Endothelial cell of umbilical vein (primary cell): Measurements from ENCODE around the gene LDLRAD3. TPM values are rescaled to one million over a fixed set of nuclear protein-coding genes. Genes with fewer than 3 reads are reported as not detected.

ENCODE experiments used
- BruUV-seq: library from RNA; stranded (reverse); fragments of 400-500 nt; replicated peaks from 2 replicates; lab custom pipeline; 2021; lab: Mats Ljungman, UMichigan
- CTCF ChIA-PET: fragments of 300-600, 350-600 bp; sonication (Branson Sonifier 250); formaldehyde crosslinking; loops from one replicate; lab custom pipeline; 2021; ENCODE audit warnings: antibody characterized with exemption, inconsistent platforms; lab: Charles Lee
- POLR2A ChIA-PET: fragments of 300-600, 350-600 bp; sonication (Branson Sonifier 250); formaldehyde crosslinking; loops from one replicate; lab custom pipeline; 2021; ENCODE audit warnings: antibody characterized with exemption, inconsistent platforms; lab: Charles Lee
- DNase-seq: peaks from one replicate; pipeline ENCODE4 v3.0.0-alpha.2; 2011; ENCODE audit warnings: low read depth, low spot score
- FAIRE-seq: peaks from 2 replicates; lab custom pipeline; 2011; peaks lifted over from hg19 to GRCh38; lab: Jason Lieb, UNC
- H2AFZ ChIP-seq: 2 replicates; pipeline ENCODE4 v1.6.0; 2012; ENCODE audit warnings: low read depth, low read length, control low read depth, inconsistent platforms
- H3K27ac ChIP-seq: 2 replicates; pipeline ENCODE4 v1.5.1; 2011; ENCODE audit warnings: low read depth, mild to moderate bottlenecking, control low read depth, low read length, moderate library complexity; ENCODE audit not compliant: insufficient read depth
- H3K27me3 ChIP-seq, 2 experiments: 2 replicates each; pipeline versions ENCODE4 v1.6.0 to v1.6.1; 2011; ENCODE audit warnings: low read length in 2 of 2, mixed read lengths in 1 of 2; ENCODE audit not compliant: control insufficient read depth in 2 of 2, insufficient read depth in 2 of 2
- H3K36me3 ChIP-seq, 2 experiments: 2 replicates in 1 of 2; 3 replicates in 1 of 2; pipeline ENCODE4 v1.5.1; 2011; ENCODE audit warnings: low read length in 2 of 2, mild to moderate bottlenecking in 1 of 2, moderate library complexity in 1 of 2; ENCODE audit not compliant: control insufficient read depth in 2 of 2, insufficient read depth in 2 of 2; ENCODE audit errors: extremely low read depth in 1 of 2
- H3K4me1 ChIP-seq: 3 replicates; pipeline ENCODE4 v1.5.1; 2011; ENCODE audit warnings: mild to moderate bottlenecking, low read length; ENCODE audit not compliant: control insufficient read depth, insufficient read depth; ENCODE audit errors: extremely low read depth
- H3K4me2 ChIP-seq: 2 replicates; pipeline ENCODE4 v1.6.1; 2011; ENCODE audit warnings: low read length, control low read depth, mixed read lengths; ENCODE audit not compliant: insufficient read depth
- H3K4me3 ChIP-seq, 3 experiments: fragments of 200-600 bp in 1 of 3; sonication (generic), shearing (Covaris generic) in 1 of 3; replicated peaks in 1 of 3; 2 replicates each; pipeline ENCODE4 v1.5.1; 2011 to 2016; ENCODE audit warnings: control low read depth in 3 of 3, low read length in 3 of 3, mild to moderate bottlenecking in 2 of 3, inconsistent platforms in 1 of 3, low read depth in 1 of 3, moderate library complexity in 1 of 3; ENCODE audit not compliant: insufficient read depth in 1 of 3
- H3K79me2 ChIP-seq: 2 replicates; pipeline ENCODE4 v1.6.0; 2012; ENCODE audit warnings: low read length, inconsistent platforms; ENCODE audit not compliant: control insufficient read depth, insufficient read depth
- H3K9ac ChIP-seq: replicated peaks from 2 replicates; pipeline ENCODE3; 2011; ENCODE audit warnings: low read length, control low read depth; ENCODE audit not compliant: insufficient read depth; ENCODE audit errors: extremely low read depth
- H3K9me1 ChIP-seq: replicated peaks from 3 replicates; pipeline ENCODE4 v1.6.0; 2011; ENCODE audit warnings: mild to moderate bottlenecking, low read length; ENCODE audit not compliant: control insufficient read depth, insufficient read depth; ENCODE audit errors: extremely low read depth
- H3K9me3 ChIP-seq: replicated peaks from 2 replicates; pipeline ENCODE4 v1.5.1; 2012; ENCODE audit warnings: low read length, inconsistent platforms; ENCODE audit not compliant: control insufficient read depth, insufficient read depth
- H4K20me1 ChIP-seq: replicated peaks from 2 replicates; pipeline ENCODE3; 2011; ENCODE audit warnings: mild to moderate bottlenecking, low read length; ENCODE audit not compliant: control insufficient read depth, insufficient read depth; ENCODE audit errors: extremely low read depth
- CTCF ChIP-seq, 2 donors: IDR thresholded peaks; 1 replicate in 1 of 2; 2 replicates in 1 of 2; pipeline ENCODE4 v1.5.1; 2011; ENCODE audit warnings: low read length in 2 of 2, mild to moderate bottlenecking in 2 of 2, moderate library complexity in 2 of 2, control low read depth in 1 of 2, inconsistent platforms in 1 of 2, low read depth in 1 of 2; ENCODE audit not compliant: insufficient read depth in 1 of 2; ENCODE audit errors: extremely low read depth in 1 of 2
- EZH2 ChIP-seq: IDR thresholded peaks from 2 replicates; pipeline ENCODE4 v1.6.1; 2012; ENCODE audit warnings: borderline replicate concordance, low read depth, mild to moderate bottlenecking, moderate library complexity, low read length, inconsistent platforms; ENCODE audit not compliant: severe bottlenecking
- FOS ChIP-seq: IDR thresholded peaks from 2 replicates; pipeline ENCODE4 v1.6.1; 2011; ENCODE audit warnings: mild to moderate bottlenecking, low read length, moderate library complexity, borderline replicate concordance; ENCODE audit not compliant: insufficient read depth
- GATA2 ChIP-seq: IDR thresholded peaks from 2 replicates; pipeline ENCODE4 v1.7.0; 2011; ENCODE audit warnings: low read depth, mild to moderate bottlenecking, moderate library complexity, mixed read lengths, low read length; ENCODE audit not compliant: insufficient read length, insufficient read depth
- JUN ChIP-seq: IDR thresholded peaks from 2 replicates; pipeline ENCODE4 v1.6.1; 2011; ENCODE audit warnings: borderline replicate concordance, low read depth; ENCODE audit not compliant: insufficient read length, insufficient read depth
- MAX ChIP-seq: IDR thresholded peaks from 2 replicates; pipeline ENCODE4 v1.6.1; 2011; ENCODE audit not compliant: insufficient read depth, insufficient read length
- MYC ChIP-seq: IDR thresholded peaks from one replicate; pipeline ENCODE4 v1.6.1; 2011; ENCODE audit warnings: mild to moderate bottlenecking, low read depth, low read length
- POLR2A ChIP-seq: IDR thresholded peaks from 2 replicates; pipeline ENCODE4 v1.6.1; 2012; ENCODE audit warnings: low read depth, mild to moderate bottlenecking, control low read depth, low read length
- POLR2AphosphoS5 ChIP-seq: IDR thresholded peaks from 2 replicates; pipeline ENCODE4 v1.6.1; 2012; ENCODE audit warnings: low read depth, mild to moderate bottlenecking, control low read depth, low read length, moderate library complexity; ENCODE audit not compliant: insufficient read depth
- dilution Hi-C: fragments of 300-500 bp; cut with MboI; formaldehyde crosslinking; loops from one replicate; pipeline ENCODE4 v1.15.0; 2019; ENCODE audit warnings: low sequenced_read_pairs; ENCODE audit not compliant: extremely low pct_ligation_motif_present
- intact Hi-C: fragments of 100-400 bp; cut with micrococcal nuclease; formaldehyde crosslinking; loops from one replicate; pipeline ENCODE4 v1.10.0; 2022
- polyA plus RNA-seq, 4 experiments: library from polyadenylated mRNA; depleted of rRNA in 3 of 4; stranded (reverse) in 3 of 4; unstranded in 1 of 4; fragments of >200 nt; gene quantifications; 2 replicates each; pipeline versions ENCODE4 v1.2.1 to v1.2.3, GENCODE V29; 2011 to 2012; ENCODE audit warnings: missing spikeins in 1 of 4
- total RNA-seq: library from RNA; stranded (reverse); gene quantifications from 2 replicates; pipeline ENCODE4 v1.2.3, GENCODE V29; 2021

LDLRAD3 gene
- total and polyA plus RNA-seq, 2 donors (not counting 3 experiments of a cell fraction or from before 2014, with no cell fraction given) = 17.9 to 25.1 TPM

DNA sequence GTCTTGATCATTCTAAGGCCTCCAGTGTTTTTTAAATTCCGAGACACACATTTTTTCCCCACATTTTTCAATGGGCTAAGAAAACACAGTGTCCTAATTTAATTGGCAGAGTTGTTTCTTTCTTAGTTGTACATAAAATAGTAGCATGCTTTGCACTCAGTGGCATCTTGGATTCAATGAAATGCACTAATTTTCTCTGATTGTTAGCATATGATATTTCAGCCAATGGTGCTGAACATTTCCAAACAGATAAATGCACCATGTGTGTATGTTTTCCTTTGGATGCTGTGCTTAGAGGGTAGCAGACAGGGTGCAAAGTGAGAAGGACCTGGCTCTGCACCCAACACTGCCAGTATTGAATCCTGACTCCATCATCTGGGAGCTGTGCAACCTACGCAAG, 103.5 kb downstream of the LDLRAD3 start:
- Histone ChIP-seq H3K27me3 (no peaks in the 10 kb centered on the region), H3K4me3 (no peak overlapping the region), H3K36me3 (no peaks in the 10 kb centered on the region), H2AFZ (no peak overlapping the region), H3K4me1 (no peaks in the 10 kb centered on the region), H3K9me3 (no peaks in the 10 kb centered on the region), H4K20me1 (no peaks in the 10 kb centered on the region), H3K79me2 (no peaks in the 10 kb centered on the region), H3K27ac (no peak overlapping the region), H3K9me1 (no peaks in the 10 kb centered on the region), H3K9ac (no peak overlapping the region), H3K4me2 (no peak overlapping the region)
- intact Hi-C loops (no loop called here), dilution Hi-C loops (no loop called here)
- ChIA-PET CTCF (interaction anchor here (3.1 to 4.0 kb wide), 2 partner anchors 84 to 225 kb away, joined by 16 to 20 read pairs; no protein-coding TSS in a partner anchor), POLR2A (no interaction called here)
- FAIRE-seq (no peak), DNase-seq (no peak)
- TF ChIP-seq EZH2 (no peak), POLR2AphosphoS5 (no peak), JUN (no peak)
- BruUV-seq = no TSS peak

GRCh38 chr11:36048496-36049247, 104.8 kb downstream of the LDLRAD3 start:
- ChIA-PET POLR2A (no interaction called here), CTCF (interaction anchor here (0.9 to 4.0 kb wide), 5 partner anchors 8 to 227 kb away, joined by 3 to 20 read pairs (median 8); no protein-coding TSS in a partner anchor)
- no peak overlapping the region for H2AFZ ChIP-seq
- DNase-seq (no peak), FAIRE-seq (no peak)
- H3K27me3 ChIP-seq = no peaks in the 10 kb centered on the region
- H3K9me3 ChIP-seq = no peaks in the 10 kb centered on the region
- no peak overlapping the region for H3K4me3 ChIP-seq
- no TSS peak for BruUV-seq
- no peak overlapping the region for H3K9ac ChIP-seq
- no peak overlapping the region for H3K27ac ChIP-seq
- no peaks in the 10 kb centered on the region for H3K36me3 ChIP-seq
- no peak overlapping the region for H3K4me2 ChIP-seq
- dilution Hi-C loops (no loop called here), intact Hi-C loops (no loop called here)
- no peak for TF ChIP-seq POLR2A
- no peak for TF ChIP-seq JUN
- no peak for TF ChIP-seq POLR2AphosphoS5
- no peak for TF ChIP-seq EZH2
- no peak for TF ChIP-seq GATA2
- no peak for TF ChIP-seq CTCF (IDR thresholded peaks at IDR 0.05; ENCODE audit: extremely low read depth in 1 of 2, insufficient read depth in 1 of 2, low read depth in 1 of 2, low read length in 2 of 2)
- no peak for TF ChIP-seq MAX
- TF ChIP-seq MYC = no peak
- TF ChIP-seq FOS = no peak
- no peaks in the 10 kb centered on the region for H4K20me1 ChIP-seq
- H3K79me2 ChIP-seq = no peaks in the 10 kb centered on the region
- no peaks in the 10 kb centered on the region for H3K4me1 ChIP-seq
- H3K9me1 ChIP-seq = no peaks in the 10 kb centered on the region
